Ishikawa (cell line): ENCODE results near the gene TAGLN2.

Experiments used
- CEBPB ChIP-seq: IDR thresholded peaks from 2 replicates; pipeline ENCODE4 v1.6.1; 2012
- CREB1 ChIP-seq: IDR thresholded peaks from 2 replicates; pipeline ENCODE4 v1.6.1; 2012; ENCODE audit warnings: low read depth
- EGR1 ChIP-seq: IDR thresholded peaks from 2 replicates; pipeline ENCODE4 v1.6.1; 2012
- EP300 ChIP-seq: IDR thresholded peaks from 2 replicates; pipeline ENCODE4 v1.6.1; 2012; ENCODE audit warnings: borderline replicate concordance
- FOXM1 ChIP-seq: IDR thresholded peaks from 2 replicates; pipeline ENCODE4 v1.6.1; 2012; ENCODE audit warnings: low read depth, borderline replicate concordance
- NFIC ChIP-seq: IDR thresholded peaks from 2 replicates; pipeline ENCODE4 v1.6.1; 2012
- RAD21 ChIP-seq: IDR thresholded peaks from 2 replicates; pipeline ENCODE4 v1.6.1; 2012; ENCODE audit warnings: low read depth
- REST ChIP-seq: IDR thresholded peaks from 2 replicates; pipeline ENCODE4 v1.6.1; 2012; ENCODE audit warnings: low read depth, mild to moderate bottlenecking
- TAF1 ChIP-seq: IDR thresholded peaks from 2 replicates; pipeline ENCODE4 v1.6.1; 2012; ENCODE audit warnings: low read depth, mild to moderate bottlenecking
- TCF12 ChIP-seq: IDR thresholded peaks from 2 replicates; pipeline ENCODE4 v1.6.1; 2012; ENCODE audit warnings: low read depth
- TEAD4 ChIP-seq: IDR thresholded peaks from 2 replicates; pipeline ENCODE4 v1.6.1; 2012
- USF1 ChIP-seq: IDR thresholded peaks from 2 replicates; pipeline ENCODE4 v1.6.1; 2012
- YY1 ChIP-seq: IDR thresholded peaks from 2 replicates; pipeline ENCODE4 v1.6.1; 2012; ENCODE audit warnings: low read depth
- ZBTB7A ChIP-seq: IDR thresholded peaks from 2 replicates; pipeline ENCODE4 v1.6.1; 2012; ENCODE audit warnings: low read depth

Gene TAGLN2

GRCh38 chr1:159934136-159935039 is 9.1 kb upstream of the TAGLN2 start:
- TF ChIP-seq FOXM1, result no peak
- no peak for TF ChIP-seq RAD21
- no peak for TF ChIP-seq NFIC
- no peak for TF ChIP-seq YY1
- TF ChIP-seq TAF1, result no peak
- no peak for TF ChIP-seq CEBPB
- TF ChIP-seq USF1, result no peak
- TF ChIP-seq CREB1, result no peak

- TF ChIP-seq USF1, result no peak
These were observed 8.0 kb upstream of the TAGLN2 start for GRCh38 chr1:159933347-159933746.

GRCh38 chr1:159932296-159933285 is 7.3 kb upstream of the TAGLN2 start:
- TF ChIP-seq EP300 (0 out of 2 replicates have a peak, but pooled peaks have one; percentile 15), FOXM1 (no peak), REST (no peak), USF1 (no peak), TEAD4 (no peak), NFIC (peak; percentile 53), EGR1 (no peak)

- TF ChIP-seq TAF1 (no peak), FOXM1 (no peak), NFIC (no peak), EP300 (no peak), ZBTB7A (no peak), REST (no peak), TEAD4 (no peak), TCF12 (no peak)
These were observed 6.5 kb upstream of the TAGLN2 start for GRCh38 chr1:159931795-159932173.

GRCh38 chr1:159931101-159931794 is 5.9 kb upstream of the TAGLN2 start:
- TF ChIP-seq TCF12 (no peak), USF1 (no peak)

- TF ChIP-seq REST (no peak), FOXM1 (no peak)
These were observed 5.3 kb upstream of the TAGLN2 start for GRCh38 chr1:159930634-159931033.
